ENCODE data around the gene MYO1E.

MYO1E gene

DNA sequence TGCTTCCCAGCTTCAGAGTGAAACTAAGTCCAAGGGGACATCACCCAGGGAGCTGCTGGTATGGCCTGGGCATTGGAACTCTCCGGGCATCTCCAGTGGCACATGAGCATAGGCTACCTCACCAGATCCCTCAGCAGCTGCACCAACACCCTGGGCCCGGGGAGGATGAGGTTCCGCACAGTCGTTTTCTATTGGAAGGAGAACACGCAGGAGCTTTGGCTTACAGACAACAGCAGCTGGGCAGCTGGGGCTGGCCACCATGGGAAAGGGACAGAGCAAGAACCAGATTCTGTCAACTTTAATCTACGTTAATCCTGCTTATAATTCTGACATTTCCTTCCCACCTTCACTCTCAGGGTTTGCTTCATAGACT is 65.5 kb downstream of the MYO1E start:
- TF ChIP-seq, protein P1, sequence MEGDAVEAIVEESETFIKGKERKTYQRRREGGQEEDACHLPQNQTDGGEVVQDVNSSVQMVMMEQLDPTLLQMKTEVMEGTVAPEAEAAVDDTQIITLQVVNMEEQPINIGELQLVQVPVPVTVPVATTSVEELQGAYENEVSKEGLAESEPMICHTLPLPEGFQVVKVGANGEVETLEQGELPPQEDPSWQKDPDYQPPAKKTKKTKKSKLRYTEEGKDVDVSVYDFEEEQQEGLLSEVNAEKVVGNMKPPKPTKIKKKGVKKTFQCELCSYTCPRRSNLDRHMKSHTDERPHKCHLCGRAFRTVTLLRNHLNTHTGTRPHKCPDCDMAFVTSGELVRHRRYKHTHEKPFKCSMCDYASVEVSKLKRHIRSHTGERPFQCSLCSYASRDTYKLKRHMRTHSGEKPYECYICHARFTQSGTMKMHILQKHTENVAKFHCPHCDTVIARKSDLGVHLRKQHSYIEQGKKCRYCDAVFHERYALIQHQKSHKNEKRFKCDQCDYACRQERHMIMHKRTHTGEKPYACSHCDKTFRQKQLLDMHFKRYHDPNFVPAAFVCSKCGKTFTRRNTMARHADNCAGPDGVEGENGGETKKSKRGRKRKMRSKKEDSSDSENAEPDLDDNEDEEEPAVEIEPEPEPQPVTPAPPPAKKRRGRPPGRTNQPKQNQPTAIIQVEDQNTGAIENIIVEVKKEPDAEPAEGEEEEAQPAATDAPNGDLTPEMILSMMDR (IDR thresholded peaks at IDR 0.05; ENCODE audit: borderline replicate concordance, insufficient read depth, low read depth, low read length): no peak
- H3K4me3 ChIP-seq (ENCODE audit: low read depth, low read length): no peak overlapping the region

DNA sequence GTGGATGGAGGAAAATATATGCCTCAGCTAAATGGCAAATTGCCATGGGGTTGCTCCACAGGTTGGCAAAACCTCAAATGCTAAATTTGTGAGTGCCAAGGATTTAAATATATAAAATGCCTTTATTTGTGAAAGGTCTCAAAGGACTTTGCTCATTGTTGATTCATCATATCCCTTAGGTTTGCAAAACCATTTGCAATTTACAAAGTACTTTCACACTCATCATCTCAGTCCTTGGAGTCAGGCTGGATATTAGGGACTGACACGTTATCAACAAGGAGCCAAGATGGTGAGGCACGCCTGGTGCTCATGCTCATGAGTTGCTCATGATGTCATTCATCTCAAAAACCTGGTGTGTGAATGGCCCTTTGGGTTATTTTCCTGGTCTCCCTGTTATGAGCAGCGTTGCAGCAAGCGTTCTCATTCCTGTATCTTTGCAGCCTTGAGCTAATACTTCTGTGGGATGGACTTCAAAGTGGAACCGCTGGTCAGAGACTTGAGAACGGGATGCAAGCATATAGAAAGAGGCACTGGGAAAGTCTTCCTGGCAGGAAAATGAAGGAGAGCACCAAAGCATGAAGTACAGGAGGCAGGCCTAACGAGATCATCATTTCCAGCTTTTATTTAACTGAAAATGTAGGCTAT is 66.0 kb downstream of the MYO1E start:
- H3K4me3 ChIP-seq (ENCODE audit: low read depth, low read length): no peak overlapping the region
- TF ChIP-seq, protein P1 (IDR thresholded peaks at IDR 0.05; ENCODE audit: borderline replicate concordance, insufficient read depth, low read depth, low read length): no peak

DNA sequence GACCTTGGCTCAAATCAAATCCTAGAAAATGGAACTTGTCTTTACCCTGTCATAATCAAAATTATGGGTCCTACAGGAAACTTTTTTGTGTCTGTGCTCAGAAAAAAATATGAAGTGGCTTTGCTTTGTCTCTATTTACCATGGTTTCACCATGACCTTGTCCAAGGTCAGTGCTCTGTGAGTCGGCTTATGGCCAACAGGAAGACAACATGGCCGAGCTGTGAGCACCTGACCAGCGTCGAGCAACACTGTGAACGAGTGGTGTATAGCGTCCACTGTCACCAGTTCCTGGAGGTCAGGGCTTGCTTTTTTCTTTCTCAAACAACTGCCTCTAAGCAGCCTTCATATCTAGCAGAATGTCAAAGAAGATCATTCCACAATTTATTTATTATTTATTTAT is 67.9 kb downstream of the MYO1E start:
- TF ChIP-seq, protein P1 (IDR thresholded peaks at IDR 0.05; ENCODE audit: borderline replicate concordance, insufficient read depth, low read depth, low read length): no peak
- no peak overlapping the region for H3K4me3 ChIP-seq (ENCODE audit: low read depth, low read length)

DNA sequence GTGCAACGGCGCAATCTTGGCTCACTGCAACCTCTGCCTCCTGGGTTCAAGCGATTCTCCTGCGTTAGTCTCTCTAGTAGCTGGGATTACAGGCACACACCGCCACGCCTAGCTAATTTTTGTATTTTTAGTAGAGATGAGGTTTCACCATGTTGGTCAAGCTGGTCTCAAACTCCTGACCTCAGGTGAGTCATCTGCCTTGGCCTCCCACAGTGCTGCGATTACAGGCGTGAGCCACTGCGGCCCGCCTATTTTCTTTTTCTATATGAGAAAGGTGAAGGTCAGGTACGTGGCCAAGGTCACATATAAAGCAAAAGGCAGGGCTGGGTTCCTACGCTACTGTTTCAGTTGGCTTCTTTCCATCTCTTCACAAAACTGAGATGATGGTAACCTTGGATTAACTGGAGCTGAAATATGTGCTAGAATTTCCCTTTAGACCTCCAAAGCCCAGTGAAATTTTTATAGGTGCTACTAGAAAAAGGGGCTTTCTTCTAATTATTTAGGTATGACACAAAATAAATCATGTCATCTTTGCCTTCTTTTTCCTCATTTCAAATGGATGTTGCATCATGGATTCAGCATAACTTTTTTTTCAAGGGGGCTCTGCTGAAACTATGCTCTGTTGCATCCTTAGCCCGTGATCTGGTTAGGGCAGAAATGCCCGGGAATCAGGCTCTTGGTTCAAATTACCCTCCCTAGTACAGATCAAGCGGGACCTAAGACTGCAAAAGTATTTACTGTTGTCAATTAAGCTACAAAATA is 68.5 kb downstream of the MYO1E start:
- TF ChIP-seq, protein P1 (IDR thresholded peaks at IDR 0.05; ENCODE audit: borderline replicate concordance, insufficient read depth, low read depth, low read length): no peak
- no peak overlapping the region for H3K4me3 ChIP-seq (ENCODE audit: low read depth, low read length)

DNA sequence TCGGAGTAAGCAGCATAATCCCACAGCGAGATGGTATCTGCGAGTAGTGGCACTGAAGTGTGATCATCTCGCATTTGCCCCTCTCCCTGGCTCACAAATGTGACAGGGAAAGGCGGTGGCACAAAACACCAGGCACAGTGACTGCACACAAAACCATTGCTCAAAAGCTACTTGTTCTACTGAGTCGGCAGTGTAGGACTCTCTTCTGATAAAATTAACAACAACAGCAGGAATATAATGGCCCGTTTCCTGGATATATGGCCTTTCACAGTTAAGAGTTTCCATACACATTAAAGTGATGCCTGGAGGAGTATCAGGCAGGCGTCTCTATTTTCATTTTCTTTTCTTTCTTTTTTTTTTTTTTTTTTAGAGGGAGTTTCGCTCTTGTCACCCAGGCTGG is 69.0 kb downstream of the MYO1E start:
- TF ChIP-seq, protein P1 (IDR thresholded peaks at IDR 0.05; ENCODE audit: borderline replicate concordance, insufficient read depth, low read depth, low read length): no peak
- no peak overlapping the region for H3K4me3 ChIP-seq (ENCODE audit: low read depth, low read length)

DNA sequence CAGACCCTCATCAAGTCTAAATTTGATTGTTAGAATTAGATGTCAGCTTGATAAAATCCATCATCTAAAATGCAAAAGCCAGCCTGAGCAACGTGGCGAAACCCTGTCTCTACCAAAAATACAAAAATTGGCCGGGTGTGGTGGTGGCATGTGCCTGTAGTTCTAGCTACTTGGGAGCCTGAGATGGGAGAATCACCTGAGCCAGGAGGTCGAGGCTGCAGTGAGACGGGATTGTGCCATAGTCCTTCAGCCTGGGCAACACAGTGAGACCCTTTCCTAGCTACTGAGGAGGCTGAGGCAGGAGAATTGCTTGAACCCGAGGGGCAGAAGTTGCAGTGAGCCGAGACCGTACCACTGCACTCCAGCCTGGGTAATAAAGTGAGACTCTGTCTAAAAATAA is 69.5 kb downstream of the MYO1E start:
- no peak overlapping the region for H3K4me3 ChIP-seq (ENCODE audit: low read depth, low read length)
- TF ChIP-seq, protein P1 (IDR thresholded peaks at IDR 0.05; ENCODE audit: borderline replicate concordance, insufficient read depth, low read depth, low read length): no peak

DNA sequence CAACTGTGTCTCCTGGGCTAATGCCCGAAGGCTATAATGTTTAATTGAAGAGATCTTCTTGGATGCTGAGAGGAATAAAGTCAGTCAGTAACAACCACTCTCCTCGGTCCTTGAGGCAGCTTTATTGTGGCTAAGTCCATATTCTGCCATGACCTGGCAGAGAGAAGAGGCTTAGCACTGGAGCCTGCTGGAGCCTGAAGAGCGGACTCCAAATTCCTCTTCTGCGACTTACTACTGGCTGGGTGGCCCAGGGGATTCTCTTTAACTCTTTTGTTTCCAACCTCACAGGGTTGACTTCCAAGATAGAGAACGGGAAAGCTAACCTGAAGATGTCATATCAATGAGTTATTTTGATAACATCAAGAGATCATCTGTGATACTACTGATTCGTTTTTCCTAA is 71.1 kb downstream of the MYO1E start:
- H3K4me3 ChIP-seq (ENCODE audit: low read depth, low read length): no peak overlapping the region
- TF ChIP-seq, protein P1 (IDR thresholded peaks at IDR 0.05; ENCODE audit: borderline replicate concordance, insufficient read depth, low read depth, low read length): no peak

Data from GM12875 (cell line).